ENCODE data around the gene CLCN1.

DNA sequence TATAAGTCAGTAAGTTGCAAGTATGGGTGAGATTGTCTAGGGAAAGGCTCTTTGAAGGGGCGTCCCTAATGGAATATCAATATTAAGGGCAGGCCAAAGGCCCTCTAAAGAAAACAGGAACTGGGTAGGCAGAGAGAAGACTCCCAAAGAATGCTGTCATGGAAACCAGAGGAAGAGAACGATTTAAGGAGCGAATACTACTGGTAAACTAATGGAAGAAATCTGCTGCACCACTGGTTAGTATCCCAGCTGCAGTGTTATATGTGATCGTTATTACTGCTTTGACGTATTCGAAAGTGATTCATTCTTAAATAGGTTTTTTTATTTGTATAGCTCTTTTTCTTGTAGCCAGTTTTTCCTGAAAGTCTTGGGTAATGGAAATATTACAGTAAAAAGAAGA lies 26.5 kb upstream of the CLCN1 start:
- TF ChIP-seq EZH2 (IDR thresholded peaks at IDR 0.05) (no peak), CTCF (IDR thresholded peaks at IDR 0.05) (no peak), EZH2phosphoT487 (IDR thresholded peaks at IDR 0.05) (no peak)
